Astrocyte (in vitro differentiated cells and primary cell): Measurements from ENCODE around the gene LAMA5.

ENCODE experiments used
- CTCF ChIP-seq: IDR thresholded peaks from 2 replicates; pipeline ENCODE4 v1.5.1; 2011; ENCODE audit warnings: low read depth, mild to moderate bottlenecking, inconsistent platforms, low read length, moderate library complexity; ENCODE audit not compliant: insufficient read depth
- EZH2 ChIP-seq: IDR thresholded peaks from 2 replicates; pipeline ENCODE4 v1.6.1; 2012; ENCODE audit warnings: mild to moderate bottlenecking, low read length, inconsistent platforms; ENCODE audit not compliant: insufficient read depth

- TF ChIP-seq CTCF (no peak), EZH2 (no peak)
These were observed 57.0 kb downstream of the LAMA5 start for GRCh38 chr20:62309947-62310756.
